ENCODE measurements around the gene C1QTNF9. TPM values are rescaled to one million over a fixed set of nuclear protein-coding genes. Genes with fewer than 3 reads are reported as not detected.

C1QTNF9 gene
- total RNA-seq, 1 experiment from 2014 or later: not detected

DNA sequence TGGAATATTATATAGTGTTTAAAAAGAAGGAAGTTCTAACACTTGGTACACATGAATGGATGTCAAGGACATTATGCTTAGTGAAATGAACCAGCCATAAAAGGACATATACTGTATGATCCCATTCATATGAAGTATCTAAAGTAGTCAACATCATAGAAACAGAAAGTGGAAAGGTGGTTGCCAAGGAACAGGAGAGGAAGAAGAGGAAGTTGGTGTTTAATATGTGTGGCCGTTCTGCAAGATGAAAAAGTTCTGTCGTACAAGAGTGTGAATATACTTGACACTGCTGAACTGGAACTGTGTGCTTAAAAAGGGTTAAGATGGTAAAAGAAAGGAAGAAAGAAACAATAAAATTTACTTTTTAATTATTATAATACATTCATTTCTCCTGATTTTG is 33.1 kb upstream of the C1QTNF9 start (continued):
- TF ChIP-seq SIN3A (IDR thresholded peaks at IDR 0.05; ENCODE audit: low read depth): no peak
- no peak for TF ChIP-seq JUND (IDR thresholded peaks at IDR 0.05)

DNA sequence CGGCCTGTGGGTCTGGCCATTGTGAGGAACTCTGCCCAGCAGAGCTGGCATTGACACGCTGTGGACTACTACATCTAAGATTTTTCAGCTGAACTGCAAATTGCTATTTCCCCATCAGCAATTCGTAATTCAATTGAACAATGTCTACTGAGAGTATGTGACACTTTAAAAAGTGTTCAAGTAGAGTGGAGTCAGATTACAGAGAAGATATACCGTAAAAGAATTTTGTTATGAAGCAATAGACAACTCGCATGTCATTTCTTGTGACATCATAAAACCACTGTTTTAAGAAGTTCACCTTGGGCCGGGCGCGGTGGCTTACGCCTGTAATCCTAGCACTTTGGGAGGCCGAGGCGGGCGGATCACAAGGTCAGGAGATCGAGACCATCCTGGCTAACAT is 32.5 kb upstream of the C1QTNF9 start:
- no peak for DNase-seq (ENCODE audit: low read depth, low spot score)
- Histone ChIP-seq H3K4me2 (ENCODE audit: low read length) (no peak overlapping the region), H3K9ac (ENCODE audit: low read length) (no peak overlapping the region), H3K36me3 (ENCODE audit: control insufficient read depth in 1 of 2, insufficient read depth in 2 of 2, low read length in 2 of 2) (no peaks in the 10 kb centered on the region), H3K27me3 (ENCODE audit: insufficient read depth, low read length) (no peaks in the 10 kb centered on the region), H3K9me3 (ENCODE audit: control insufficient read depth in 1 of 2, insufficient read depth in 1 of 2, low read depth in 1 of 2, low read length in 2 of 2) (no peaks in the 10 kb centered on the region), H3K27ac (ENCODE audit: low read depth, low read length) (no peak overlapping the region), H3K4me3 (replicated peaks in 1 of 2; ENCODE audit: low read depth in 1 of 2, low read length in 2 of 2) (no peak overlapping the region), H2AFZ (ENCODE audit: low read depth, low read length, poor library complexity, severe bottlenecking) (no peak overlapping the region), H4K20me1 (ENCODE audit: insufficient read depth) (no peaks in the 10 kb centered on the region), H3K79me2 (ENCODE audit: insufficient read depth, low read length) (no peaks in the 10 kb centered on the region; the same call in 1 of the 2 replicates), H3K4me1 (ENCODE audit: control insufficient read depth in 1 of 2, insufficient read depth in 2 of 2, low read length in 2 of 2) (no peaks in the 10 kb centered on the region), H3K9me2 (ENCODE audit: insufficient read depth) (no peaks in the 10 kb centered on the region)
- ChIA-PET RAD21 (ENCODE audit: low non-redundant PET in 1 of 2, low total read pairs in 2 of 2, uncharacterized antibody in 2 of 2, unreplicated experiment in 2 of 2) (no interaction called here), POLR2A (no interaction called here), CTCF (no interaction called here)
- intact Hi-C loops (cut with micrococcal nuclease): no loop called here
- TF ChIP-seq ATF3 (IDR thresholded peaks at IDR 0.05): no peak
- no peak for TF ChIP-seq SIN3A (IDR thresholded peaks at IDR 0.05; ENCODE audit: low read depth)
- TF ChIP-seq SRF (IDR thresholded peaks at IDR 0.05; ENCODE audit: low read depth): no peak
- no peak for TF ChIP-seq ZNF274 (IDR thresholded peaks at IDR 0.05; ENCODE audit: low read depth, low read length)
- no peak for TF ChIP-seq EGR1 (IDR thresholded peaks at IDR 0.05; ENCODE audit: low read depth)
- ATAC-seq: no peak
- no TSS peak for BruUV-seq (replicated peaks)

DNA sequence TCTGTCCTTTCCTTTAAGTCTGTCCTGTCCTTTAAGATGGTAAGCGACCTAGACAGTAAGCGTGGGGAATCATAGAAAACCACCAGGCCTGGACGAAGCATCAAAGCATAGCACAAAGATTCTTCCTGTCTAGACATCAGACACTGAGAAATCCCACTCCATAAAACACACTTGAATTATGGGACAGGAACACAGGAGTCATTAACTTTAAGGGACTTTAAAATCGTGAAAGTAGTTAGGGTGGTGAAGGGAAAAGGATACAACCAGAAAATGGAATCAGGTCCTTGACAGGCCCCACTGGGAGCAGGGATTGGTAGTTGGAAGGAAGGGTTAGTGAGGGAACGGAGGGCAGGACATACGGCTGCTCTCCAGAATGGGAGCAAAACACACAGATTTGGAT is 31.6 kb upstream of the C1QTNF9 start:
- ChIA-PET CTCF (no interaction called here), RAD21 (ENCODE audit: low non-redundant PET in 1 of 2, low total read pairs in 2 of 2, uncharacterized antibody in 2 of 2, unreplicated experiment in 2 of 2) (no interaction called here), POLR2A (no interaction called here)
- Histone ChIP-seq H3K79me2 (ENCODE audit: insufficient read depth, low read length) (no peaks in the 10 kb centered on the region; the same call in 1 of the 2 replicates), H3K27me3 (ENCODE audit: insufficient read depth, low read length) (no peaks in the 10 kb centered on the region), H3K9ac (ENCODE audit: low read length) (no peak overlapping the region), H3K36me3 (ENCODE audit: control insufficient read depth in 1 of 2, insufficient read depth in 2 of 2, low read length in 2 of 2) (no peaks in the 10 kb centered on the region), H4K20me1 (ENCODE audit: insufficient read depth) (no peaks in the 10 kb centered on the region), H3K4me1 (ENCODE audit: control insufficient read depth in 1 of 2, insufficient read depth in 2 of 2, low read length in 2 of 2) (no peaks in the 10 kb centered on the region), H2AFZ (ENCODE audit: low read depth, low read length, poor library complexity, severe bottlenecking) (no peak overlapping the region), H3K4me2 (ENCODE audit: low read length) (no peak overlapping the region), H3K9me3 (ENCODE audit: control insufficient read depth in 1 of 2, insufficient read depth in 1 of 2, low read depth in 1 of 2, low read length in 2 of 2) (no peaks in the 10 kb centered on the region), H3K4me3 (replicated peaks in 1 of 2; ENCODE audit: low read depth in 1 of 2, low read length in 2 of 2) (no peak overlapping the region), H3K9me2 (ENCODE audit: insufficient read depth) (no peaks in the 10 kb centered on the region), H3K27ac (ENCODE audit: low read depth, low read length) (no peak overlapping the region)
- DNase-seq (ENCODE audit: low read depth, low spot score): no peak
- no peak for TF ChIP-seq ATF3 (IDR thresholded peaks at IDR 0.05)
- no peak for ATAC-seq
- intact Hi-C loops (cut with micrococcal nuclease): no loop called here
- BruUV-seq (replicated peaks): no TSS peak

Data from HCT116 (cell line).